HepG2 (cell line): Measurements from ENCODE around the gene ATG5. TPM values are rescaled to one million over a fixed set of nuclear protein-coding genes. Genes with fewer than 3 reads are reported as not detected.

ENCODE experiments used
- AGO2 ChIP-seq: fragments of 200-400 bp; formaldehyde crosslinking; optimal IDR thresholded peaks from 2 replicates; pipeline ENCODE3; 2017; ENCODE audit warnings: mild to moderate bottlenecking, low read depth, low read length, moderate library complexity
- CREBL2 ChIP-seq: sonication (generic); formaldehyde crosslinking; IDR thresholded peaks from 2 replicates; pipeline ENCODE4 v1.8.1; 2023; ENCODE audit warnings: missing genetic modification reagents, mild to moderate bottlenecking, borderline replicate concordance
- GMEB2 ChIP-seq: IDR thresholded peaks from 2 replicates; pipeline ENCODE4 v1.6.1; 2016; ENCODE audit warnings: missing biosample characterization, missing genetic modification reagents, low read depth
- IRF1 ChIP-seq: sonication (generic); formaldehyde crosslinking; IDR thresholded peaks from 2 replicates; pipeline ENCODE4 v1.4.0; 2020; ENCODE audit warnings: low read depth, mild to moderate bottlenecking, missing genetic modification reagents
- ISX ChIP-seq: sonication (generic); formaldehyde crosslinking; conservative IDR thresholded peaks from 2 replicates; pipeline ENCODE4 v1.5.0; 2020; ENCODE audit warnings: missing genetic modification reagents
- MED13 ChIP-seq: sonication (generic); formaldehyde crosslinking; IDR thresholded peaks from 2 replicates; pipeline ENCODE4 v1.5.0; 2020; ENCODE audit warnings: missing genetic modification reagents
- MIER3 ChIP-seq: IDR thresholded peaks from 2 replicates; pipeline ENCODE4 v1.6.1; 2016; ENCODE audit warnings: missing compliant biosample characterization, borderline replicate concordance
- MTF2 ChIP-seq: sonication (generic); formaldehyde crosslinking; IDR thresholded peaks from 2 replicates; pipeline ENCODE4 v1.5.0; 2020; ENCODE audit warnings: missing genetic modification reagents, borderline replicate concordance
- MZF1 ChIP-seq: sonication (generic); formaldehyde crosslinking; IDR thresholded peaks from 2 replicates; pipeline ENCODE4 v1.8.1; 2023; ENCODE audit warnings: mild to moderate bottlenecking, missing genetic modification reagents, borderline replicate concordance
- POLR2A ChIP-seq, 2 experiments: IDR thresholded peaks; 2 replicates each; pipeline ENCODE4 v1.6.1; 2011; ENCODE audit warnings: low read depth in 2 of 2, low read length in 2 of 2, mild to moderate bottlenecking in 1 of 2, moderate library complexity in 1 of 2; ENCODE audit not compliant: insufficient read depth in 1 of 2
- PPARG ChIP-seq: conservative IDR thresholded peaks from 2 replicates; pipeline ENCODE4 v1.6.1; 2016; ENCODE audit warnings: missing biosample characterization, missing genetic modification reagents
- RAD51 ChIP-seq: fragments of 450-650 bp; IDR thresholded peaks from 2 replicates; pipeline ENCODE4 v1.6.1; 2016; ENCODE audit warnings: borderline replicate concordance
- SCMH1 ChIP-seq: sonication (generic); formaldehyde crosslinking; IDR thresholded peaks from 2 replicates; pipeline ENCODE4 v1.9.0; 2021; ENCODE audit warnings: missing genetic modification reagents, mild to moderate bottlenecking, borderline replicate concordance
- SMAD3 ChIP-seq: sonication (generic); formaldehyde crosslinking; IDR thresholded peaks from 2 replicates; pipeline ENCODE4 v1.4.0; 2020; ENCODE audit warnings: missing genetic modification reagents
- SP140L ChIP-seq: sonication (generic); formaldehyde crosslinking; IDR thresholded peaks from 2 replicates; pipeline ENCODE4 v1.4.0; 2020; ENCODE audit warnings: missing genetic modification reagents, borderline replicate concordance
- TARDBP ChIP-seq: sonication (generic); formaldehyde crosslinking; IDR thresholded peaks from 2 replicates; pipeline ENCODE4 v1.8.0; 2022; ENCODE audit warnings: mild to moderate bottlenecking, missing genetic modification reagents
- TP53 ChIP-seq: sonication (generic); formaldehyde crosslinking; conservative IDR thresholded peaks from 2 replicates; pipeline ENCODE4 v1.4.0; 2020; ENCODE audit warnings: missing genetic modification reagents
- ZBTB43 ChIP-seq: sonication (generic); formaldehyde crosslinking; conservative IDR thresholded peaks from 2 replicates; pipeline ENCODE4 v1.4.0; 2020; ENCODE audit warnings: missing genetic modification reagents
- ZKSCAN5 ChIP-seq: sonication (generic); formaldehyde crosslinking; IDR thresholded peaks from 2 replicates; pipeline ENCODE4 v1.5.1; 2020; ENCODE audit warnings: mild to moderate bottlenecking, missing genetic modification reagents
- ZNF468 ChIP-seq: sonication (generic); formaldehyde crosslinking; IDR thresholded peaks from 2 replicates; pipeline ENCODE4 v1.8.0; 2022; ENCODE audit warnings: mild to moderate bottlenecking, moderate library complexity, missing genetic modification reagents
- ZNF629 ChIP-seq: sonication (generic); formaldehyde crosslinking; conservative IDR thresholded peaks from 2 replicates; pipeline ENCODE4 v1.5.0; 2020; ENCODE audit warnings: missing genetic modification reagents
- ZNF674 ChIP-seq: sonication (generic); formaldehyde crosslinking; IDR thresholded peaks from 2 replicates; pipeline ENCODE4 v1.5.0; 2020; ENCODE audit warnings: low read depth, mild to moderate bottlenecking, missing genetic modification reagents
- ZNF772 ChIP-seq: sonication (generic); formaldehyde crosslinking; IDR thresholded peaks from 2 replicates; pipeline ENCODE4 v1.5.0; 2020; ENCODE audit warnings: mild to moderate bottlenecking, missing genetic modification reagents
- ZNF790 ChIP-seq: sonication (generic); formaldehyde crosslinking; IDR thresholded peaks from 2 replicates; pipeline ENCODE4 v1.8.0; 2022; ENCODE audit warnings: missing genetic modification reagents, mild to moderate bottlenecking, borderline replicate concordance
- polyA plus RNA-seq, 8 experiments: library from polyadenylated mRNA; depleted of rRNA in 3 of 8; stranded (reverse) in 7 of 8; unstranded in 1 of 8; fragments of >200 nt; fragmentation: Illumina TruSeq in 4 of 8; extraction: Trizol in 4 of 8; gene quantifications; 2 replicates each; pipeline versions ENCODE4 v1.2.1 to v1.2.3, GENCODE V29; 2011 to 2016; ENCODE audit warnings: low read depth in 4 of 8, missing spikeins in 1 of 8, mixed read lengths in 1 of 8; ENCODE audit not compliant: insufficient read depth in 1 of 8
- total RNA-seq, 5 experiments: library from RNA; depleted of rRNA; stranded (reverse); fragments of >200 nt; fragmentation: Illumina TruSeq; extraction: Trizol; gene quantifications; 2 replicates each; pipeline ENCODE4 v1.2.3, GENCODE V29; 2016; ENCODE audit warnings: low read depth in 1 of 5

The ATG5 gene
- total and polyA plus RNA-seq, 2 of the 13 experiments (the other 11 are each of a cell fraction or from before 2014, with no cell fraction given), result 21.3 to 48.0 TPM

- no peak for TF ChIP-seq GMEB2 (CRISPR knock-in tag)
- peak; percentile 63; the same call in 1 of the 2 replicates for TF ChIP-seq SMAD3 (CRISPR knock-in tag)
- TF ChIP-seq POLR2A (IDR thresholded peaks at IDR 0.05; ENCODE audit: insufficient read depth in 1 of 2, low read depth in 2 of 2, low read length in 2 of 2), result peak; percentile 83 to 90
- TF ChIP-seq ZBTB43 (CRISPR knock-in tag), result peak; percentile 61
- TF ChIP-seq ZKSCAN5 (CRISPR knock-in tag), result no peak
- TF ChIP-seq TP53 (CRISPR knock-in tag), result no peak
- TF ChIP-seq ZNF629 (CRISPR knock-in tag), result no peak; the same call in 1 of the 2 replicates
- no peak for TF ChIP-seq CREBL2 (CRISPR knock-in tag)
- peak; percentile 78 for TF ChIP-seq RAD51
- no peak; the same call in 1 of the 2 replicates for TF ChIP-seq MIER3 (CRISPR knock-in tag)
- no peak for TF ChIP-seq IRF1 (CRISPR knock-in tag)
- no peak for TF ChIP-seq MZF1 (CRISPR knock-in tag)
- no peak for TF ChIP-seq ZNF674 (CRISPR knock-in tag)
- no peak for TF ChIP-seq SP140L (CRISPR knock-in tag)
- no peak for TF ChIP-seq SCMH1 (CRISPR knock-in tag)
- peak; percentile 87 for TF ChIP-seq TARDBP (CRISPR knock-in tag)
- no peak for TF ChIP-seq ZNF790 (CRISPR knock-in tag)
- 0 out of 2 replicates have a peak, but pooled peaks have one; percentile 40 for TF ChIP-seq ISX
- TF ChIP-seq PPARG (CRISPR knock-in tag), result no peak
- peak; percentile 73; the same call in 1 of the 2 replicates for TF ChIP-seq ZNF772
- TF ChIP-seq AGO2, result peak; percentile 74
- no peak for TF ChIP-seq MTF2 (CRISPR knock-in tag)
- TF ChIP-seq ZNF468 (CRISPR knock-in tag), result no peak
- 0 out of 2 replicates have a peak, but pooled peaks have one; percentile 48 for TF ChIP-seq MED13 (CRISPR knock-in tag)
These were observed at the start of gene ATG5 (continued) for GRCh38 chr6:106325336-106326178.
